GM21717 (cell line): Measurements from ENCODE around the gene PRSS36.
"Not testable (repeated sequence)": the region's sequence is repeated elsewhere in the genome, so short reads cannot be mapped to it uniquely, and the experiment has no call there.

Source experiments
- ATAC-seq: cut with Tn5 transposase; IDR thresholded peaks from one replicate; pipeline ENCODE4 v1.9.1; 2021; ENCODE audit warnings: mild to moderate bottlenecking, moderate library complexity; ENCODE audit not compliant: unreplicated experiment

The PRSS36 gene

GRCh38 chr16:31184888-31185287 is 35.0 kb upstream of the PRSS36 start:
- ATAC-seq: no peak

- ATAC-seq: no peak
These were observed 33.9 kb upstream of the PRSS36 start for GRCh38 chr16:31183432-31184428.

- no peak for ATAC-seq
These were observed 32.5 kb upstream of the PRSS36 start for GRCh38 chr16:31182391-31182790.

- ATAC-seq: no peak
These were observed 31.4 kb upstream of the PRSS36 start for GRCh38 chr16:31181102-31181830.

- ATAC-seq: peak; percentile 52
These were observed 30.0 kb upstream of the PRSS36 start, which contains the start of gene FUS for GRCh38 chr16:31179747-31180459. TSS of gene FUS (plus strand) at chr16:31180139. CDS start at chr16:31180215, 76 bp downstream.

- no peak for ATAC-seq
These were observed 29.4 kb upstream of the PRSS36 start for GRCh38 chr16:31179219-31179746.

GRCh38 chr16:31177136-31177535 is 27.3 kb upstream of the PRSS36 start:
- ATAC-seq: no peak

- ATAC-seq: not testable (repeated sequence)
These were observed 20.2 kb upstream of the PRSS36 start for GRCh38 chr16:31170048-31170447.

- ATAC-seq: no peak
These were observed 19.0 kb upstream of the PRSS36 start for GRCh38 chr16:31168848-31169247.

- ATAC-seq: no peak
These were observed 17.4 kb upstream of the PRSS36 start for GRCh38 chr16:31167315-31167714.

GRCh38 chr16:31157136-31157535 is 7.3 kb upstream of the PRSS36 start:
- ATAC-seq: no peak

- ATAC-seq: not testable (repeated sequence)
These were observed 1.1 kb upstream of the PRSS36 start for GRCh38 chr16:31150976-31151375.

GRCh38 chr16:31149332-31149731 is 534 bp downstream of the PRSS36 start:
- ATAC-seq: no peak

GRCh38 chr16:31148896-31149295 is 970 bp downstream of the PRSS36 start:
- no peak for ATAC-seq

GRCh38 chr16:31148281-31148728 is 1.6 kb downstream of the PRSS36 start:
- no peak for ATAC-seq

GRCh38 chr16:31147574-31147973 is 2.3 kb downstream of the PRSS36 start:
- ATAC-seq: no peak

GRCh38 chr16:31145398-31145990 is 4.4 kb downstream of the PRSS36 start:
- ATAC-seq: no peak

- ATAC-seq: not testable (repeated sequence)
These were observed 5.4 kb downstream of the PRSS36 start for GRCh38 chr16:31144418-31144817.

- no peak for ATAC-seq
These were observed 6.1 kb downstream of the PRSS36 start for GRCh38 chr16:31143694-31144148.

GRCh38 chr16:31143011-31143693 is 6.7 kb downstream of the PRSS36 start:
- ATAC-seq: no peak
